Measurements from ENCODE around the gene SOAT2.

The SOAT2 gene

DNA sequence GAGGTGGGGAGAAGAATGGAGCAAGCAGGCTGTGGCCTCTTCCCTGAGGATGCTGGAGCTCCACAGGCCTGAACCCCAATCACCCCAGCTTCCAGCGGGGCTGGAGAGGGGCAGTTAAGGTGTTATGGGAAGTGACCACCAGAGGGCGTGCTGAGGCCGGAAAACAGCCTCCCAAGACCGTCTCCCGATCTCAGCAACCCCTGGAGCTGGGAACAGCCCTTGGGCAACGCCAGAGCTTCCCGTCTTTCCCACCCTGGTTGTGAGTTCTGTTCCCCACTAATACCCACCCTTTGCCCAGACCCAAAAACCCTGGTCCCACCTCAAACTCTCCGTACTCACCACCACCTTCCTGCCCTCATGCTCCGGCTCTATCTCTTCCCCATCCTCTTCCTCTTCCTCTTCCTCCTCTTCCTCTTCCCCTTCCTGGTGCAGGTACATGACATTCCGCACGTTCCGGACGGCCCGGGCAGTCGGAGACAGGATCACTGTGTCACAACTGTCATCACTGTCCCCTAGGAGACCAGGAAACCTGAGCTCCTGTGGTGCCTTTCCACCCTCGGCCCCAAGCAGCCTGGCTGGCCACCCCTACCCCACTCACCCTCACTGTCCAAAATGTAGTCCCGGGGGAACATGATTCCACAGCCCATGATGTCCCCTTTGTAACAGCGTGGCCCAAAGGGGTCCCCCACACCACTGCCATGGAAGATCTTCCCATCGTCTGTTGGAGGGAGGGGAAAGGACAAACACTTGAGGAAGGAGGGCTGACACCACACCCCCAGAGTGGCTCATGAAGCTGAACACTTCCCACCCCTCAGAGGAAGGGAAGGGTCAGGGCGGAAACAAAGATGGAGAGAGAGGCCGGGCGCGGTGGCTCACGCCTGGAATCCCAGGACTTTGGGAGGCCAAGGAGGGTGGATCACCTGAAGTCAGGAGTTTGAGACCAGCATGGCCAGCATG lies 37.0 kb upstream of the SOAT2 start:
- DNase-seq, result no peak

DNA sequence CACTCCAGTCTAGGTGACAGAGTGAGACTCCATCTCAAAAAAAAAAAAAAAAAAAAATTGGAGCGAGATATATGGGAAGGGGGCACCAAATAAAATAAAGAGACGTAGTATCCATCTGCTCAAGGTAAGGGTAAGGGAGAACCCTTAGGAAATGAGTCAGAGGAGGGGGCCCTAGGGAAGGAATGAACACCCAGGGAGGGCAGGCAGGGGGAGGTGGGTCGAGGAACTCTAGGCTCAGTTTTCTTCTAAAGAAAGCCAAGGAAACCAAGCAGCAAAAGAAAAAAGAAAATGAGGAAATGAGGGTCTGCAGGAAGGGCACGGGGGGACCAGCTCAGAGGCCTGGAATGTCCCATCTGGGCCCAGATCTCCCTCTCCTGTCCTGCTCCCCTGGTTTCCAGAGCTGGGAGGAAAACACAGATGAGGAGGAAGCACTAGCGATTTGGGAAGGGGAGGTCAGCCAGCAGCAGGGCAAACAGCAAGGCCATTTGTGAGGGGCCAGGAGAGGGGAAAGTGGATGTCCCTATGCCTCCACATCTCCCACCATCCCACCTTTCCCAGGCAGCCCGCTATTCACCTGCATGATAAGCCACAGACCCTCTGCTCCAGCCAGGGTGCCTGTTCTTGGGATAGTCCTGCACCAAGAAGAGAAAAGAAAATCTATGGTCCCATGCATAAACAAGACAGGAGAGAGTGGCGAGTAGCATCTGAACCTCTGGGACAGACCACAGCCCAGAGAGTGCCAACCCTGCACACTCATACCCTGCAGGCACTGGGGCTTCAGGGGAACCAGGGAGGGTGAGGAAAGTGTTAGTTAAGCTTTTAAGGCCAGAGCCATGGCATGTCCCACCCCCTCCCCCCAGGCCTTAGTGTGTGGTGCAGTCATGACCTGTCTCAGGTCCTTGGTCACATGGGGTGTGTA lies 36.0 kb upstream of the SOAT2 start:
- DNase-seq, result no peak

DNA sequence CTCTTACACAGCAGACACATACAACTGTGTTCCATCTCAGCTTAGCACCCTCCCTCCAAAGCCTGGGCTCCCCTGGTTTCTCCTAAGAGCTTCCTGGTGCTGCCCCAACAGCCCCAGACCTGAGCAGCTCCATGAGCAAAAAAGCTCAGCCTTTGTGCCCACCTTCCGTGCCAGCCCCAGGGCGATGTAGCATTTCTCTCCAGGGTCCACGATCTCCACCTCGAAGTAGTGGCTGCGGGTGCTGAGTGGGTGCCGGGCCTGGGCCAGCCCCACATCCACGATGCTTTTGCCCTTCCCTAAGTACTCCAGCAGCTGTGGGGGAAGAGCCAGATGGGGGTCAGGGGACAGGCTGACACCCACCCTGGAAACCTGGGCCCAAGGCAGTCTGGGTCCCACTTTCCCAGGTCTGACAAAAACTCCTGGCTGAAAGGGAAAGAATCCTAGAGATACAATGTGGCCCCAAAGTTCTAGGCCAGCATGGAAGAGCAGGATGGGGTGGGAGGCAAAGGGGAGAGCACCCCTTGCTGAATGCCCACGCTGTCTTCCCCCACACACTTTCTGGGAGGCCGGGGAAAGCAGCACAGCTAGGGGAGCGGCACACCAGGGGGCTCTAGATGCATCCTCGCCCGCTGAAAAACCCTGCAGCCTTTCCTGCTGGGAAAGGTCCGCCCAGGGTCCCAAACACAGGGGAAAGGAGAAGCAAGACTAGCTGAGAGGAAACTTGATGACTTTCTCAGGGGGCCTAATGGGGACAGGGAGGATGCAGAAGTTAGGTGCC lies 35.1 kb upstream of the SOAT2 start:
- DNase-seq, result no peak

DNA sequence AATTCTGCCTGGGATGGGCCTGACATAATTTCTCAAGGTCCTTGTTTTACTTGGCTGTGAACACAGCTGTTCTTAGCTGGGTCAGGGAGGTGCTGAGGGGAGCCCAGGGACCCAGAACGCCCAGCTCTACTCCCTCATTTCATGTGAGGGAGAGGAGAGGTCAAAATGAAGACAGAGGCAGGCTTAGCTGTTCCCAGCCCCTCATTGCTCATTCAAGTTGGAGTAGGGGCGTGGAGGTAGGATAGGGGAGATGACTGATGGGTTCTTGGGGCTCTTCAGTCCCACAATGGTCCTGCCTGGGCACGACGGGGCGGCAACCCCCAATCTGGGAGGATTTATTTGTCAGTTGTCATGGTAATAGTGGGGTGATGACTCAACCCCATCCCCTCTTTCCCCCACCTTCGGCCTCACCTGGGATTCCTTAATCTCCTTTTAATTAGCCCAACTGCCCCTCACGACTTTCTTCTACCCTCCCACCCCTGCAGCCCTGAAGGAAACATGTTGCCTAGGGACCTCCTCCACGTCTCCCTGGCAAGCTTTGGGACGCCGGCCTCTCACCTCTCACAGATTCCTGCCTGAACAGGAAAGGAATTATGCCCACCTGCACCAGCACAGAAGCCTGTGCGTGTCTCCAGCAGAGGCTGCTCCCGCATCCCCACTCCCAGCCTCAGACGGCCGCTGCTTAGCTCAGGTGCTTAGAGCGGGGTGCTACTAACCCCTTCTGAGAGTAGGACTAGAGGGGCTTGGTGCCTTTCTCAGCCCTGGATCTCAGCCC lies 34.3 kb upstream of the SOAT2 start:
- DNase-seq, result no peak

DNA sequence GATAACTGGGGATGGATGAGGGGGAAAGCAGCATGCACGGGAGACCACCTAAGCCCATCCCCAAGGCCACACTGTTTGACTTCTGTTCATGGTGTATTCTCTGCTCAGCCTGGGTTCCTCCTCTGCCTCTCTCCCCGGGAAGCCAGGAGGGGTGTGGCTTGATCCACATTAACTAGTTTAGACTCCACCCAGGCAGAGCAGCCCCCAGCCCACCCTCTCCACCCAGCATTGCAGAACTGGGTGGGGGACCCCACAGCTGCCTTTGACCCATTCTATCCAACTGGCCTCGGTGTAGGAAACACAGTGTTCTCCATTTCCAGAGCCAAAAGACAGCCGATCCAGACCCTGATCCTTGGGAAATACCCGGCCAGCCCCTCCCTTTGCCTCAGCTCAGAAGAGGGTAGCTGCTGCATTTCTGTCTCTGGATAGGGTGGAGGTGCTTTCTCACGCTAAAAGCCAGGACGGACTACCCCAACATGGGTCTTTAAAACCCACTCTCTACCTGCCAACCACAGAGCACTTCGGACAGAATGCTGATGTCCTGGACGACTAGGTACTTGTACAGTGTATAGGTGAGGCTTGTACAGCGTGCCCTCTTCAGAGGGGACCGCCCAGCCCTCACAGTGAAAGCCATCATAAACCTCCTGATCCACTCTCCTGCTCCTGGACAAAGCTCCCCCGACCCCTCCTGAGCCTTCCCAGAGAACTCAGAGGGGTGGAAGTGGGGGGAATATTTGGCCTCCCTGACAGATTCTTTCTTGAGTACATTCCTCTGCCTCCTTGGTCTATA lies 33.5 kb upstream of the SOAT2 start:
- DNase-seq, result no peak

DNA sequence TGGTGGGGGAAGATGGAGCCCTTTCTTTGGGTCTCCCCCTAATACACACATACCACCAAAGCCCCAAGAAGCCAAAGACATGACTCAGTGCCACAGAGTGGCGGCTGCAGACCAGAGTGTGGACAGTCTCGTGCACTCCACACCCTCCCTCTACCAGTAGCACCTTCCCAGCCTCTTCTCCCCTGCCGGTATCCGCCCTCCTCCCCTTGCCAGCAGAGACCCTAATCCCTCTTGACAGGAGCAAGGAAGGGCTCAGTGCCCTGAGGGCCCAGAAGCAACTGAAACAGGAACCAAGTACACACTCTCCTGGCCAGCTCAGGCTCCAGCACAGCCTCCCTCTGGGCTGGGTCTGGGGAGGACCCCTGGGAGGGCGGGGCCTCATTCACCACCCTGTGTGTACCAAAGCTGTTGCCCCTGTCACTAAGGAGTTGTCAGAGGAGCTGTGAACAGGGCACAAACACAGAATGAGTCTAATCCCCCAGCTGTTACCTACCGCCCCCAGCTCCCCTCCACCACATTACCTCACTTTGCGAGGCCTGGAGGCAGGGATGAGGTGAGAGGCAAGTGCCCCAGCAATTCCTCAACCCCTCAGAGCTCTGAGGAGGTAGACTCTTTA lies 32.3 kb upstream of the SOAT2 start:
- DNase-seq, result no peak

DNA sequence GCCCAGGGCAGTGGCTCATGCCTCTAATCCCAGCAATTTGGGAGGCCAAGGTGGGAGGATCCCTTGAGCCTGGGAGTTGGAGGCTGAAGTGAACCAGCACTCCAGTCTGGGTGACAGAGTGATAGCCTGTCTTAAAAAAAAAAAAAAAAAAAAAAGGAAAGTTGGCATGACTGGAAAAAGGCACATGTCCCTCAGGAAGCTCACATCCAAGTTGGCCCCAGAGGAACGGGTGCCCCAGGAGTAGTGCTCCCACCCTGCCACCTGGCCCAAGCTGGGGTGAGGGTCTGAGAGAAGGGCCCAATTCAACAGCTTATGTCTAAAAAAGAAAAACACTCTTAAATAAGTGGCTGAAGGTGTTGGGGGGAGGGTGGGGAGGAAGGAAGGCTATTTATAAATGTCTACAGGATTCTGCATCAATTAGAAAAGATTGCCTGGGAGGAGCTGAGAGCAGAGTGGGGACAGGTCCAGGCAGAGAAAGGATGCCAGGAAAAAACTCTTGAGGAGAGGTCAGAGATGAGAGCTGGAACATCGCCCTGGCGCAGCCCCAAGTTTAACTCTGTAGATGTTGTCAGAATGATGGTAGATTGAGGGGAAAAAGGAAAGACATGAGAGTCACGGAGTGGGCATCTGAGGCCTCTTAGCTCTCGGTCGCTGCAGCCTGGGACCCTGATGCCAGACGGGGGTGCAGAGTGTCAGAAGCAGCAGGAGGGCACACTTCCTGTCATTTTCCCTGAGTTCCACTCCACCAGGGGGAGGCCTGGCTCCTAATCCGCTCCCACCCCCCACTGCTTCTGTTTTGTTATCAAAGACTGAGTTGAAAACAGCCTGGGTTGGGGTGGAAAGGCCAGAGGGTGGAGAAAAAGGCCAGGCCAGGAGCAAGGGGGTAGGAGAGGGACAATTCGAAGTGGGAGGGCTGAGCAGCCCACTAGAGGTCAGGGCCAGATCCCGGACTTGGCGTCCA lies 31.4 kb upstream of the SOAT2 start:
- no peak for DNase-seq

DNA sequence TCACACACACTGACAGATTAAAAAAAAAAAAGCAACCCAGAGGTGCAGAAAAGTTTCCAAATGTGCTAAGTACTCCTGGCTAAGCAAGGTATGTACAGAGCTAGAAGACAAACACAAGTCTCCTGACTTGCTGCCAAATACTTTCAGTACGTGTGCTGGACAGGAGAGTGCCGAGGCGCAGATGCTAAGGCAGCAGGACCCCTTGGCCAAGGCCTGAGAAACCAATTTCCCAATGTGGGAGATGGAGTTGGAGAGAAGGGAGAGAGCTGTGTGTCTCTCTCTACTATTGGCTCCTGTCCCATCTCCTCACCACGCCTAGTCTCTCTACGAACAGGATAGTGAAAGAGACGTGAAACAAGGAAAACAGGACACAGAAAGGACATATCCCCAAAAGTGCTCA lies 29.4 kb upstream of the SOAT2 start:
- no peak for DNase-seq

DNA sequence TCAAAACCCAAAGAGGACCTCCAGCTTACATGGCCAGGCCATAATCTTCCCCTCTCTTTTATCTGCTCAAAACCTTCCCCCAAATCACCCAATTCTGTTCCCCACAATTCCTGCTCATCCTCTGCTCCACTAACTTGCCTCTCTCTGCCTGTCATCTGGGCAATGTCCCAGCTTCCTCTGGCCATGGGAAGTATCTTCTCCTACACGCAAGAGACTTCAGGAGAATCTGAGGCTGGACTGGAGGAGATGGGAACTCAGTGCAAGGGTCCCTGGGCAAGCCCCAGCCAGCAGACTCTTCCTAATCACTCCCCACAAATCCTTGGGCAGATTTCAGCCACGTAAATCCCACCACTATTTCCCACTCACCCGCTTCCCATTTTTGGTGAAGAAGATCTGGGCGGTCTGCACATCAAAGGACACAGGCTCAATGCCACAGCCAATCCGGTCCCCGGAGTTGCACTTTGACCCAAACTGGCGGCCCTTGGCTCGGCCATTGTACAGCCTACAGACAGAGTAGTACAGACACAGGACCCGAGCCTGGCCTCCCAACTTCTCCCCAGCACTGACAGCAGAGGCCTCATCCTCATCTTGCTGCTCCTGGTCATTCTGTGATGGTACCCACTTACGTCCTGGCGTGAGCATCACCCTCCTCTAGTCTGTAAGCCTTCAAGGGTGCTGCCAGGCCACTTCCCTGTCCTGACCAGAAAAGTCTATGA lies 28.8 kb upstream of the SOAT2 start:
- DNase-seq, result no peak

DNA sequence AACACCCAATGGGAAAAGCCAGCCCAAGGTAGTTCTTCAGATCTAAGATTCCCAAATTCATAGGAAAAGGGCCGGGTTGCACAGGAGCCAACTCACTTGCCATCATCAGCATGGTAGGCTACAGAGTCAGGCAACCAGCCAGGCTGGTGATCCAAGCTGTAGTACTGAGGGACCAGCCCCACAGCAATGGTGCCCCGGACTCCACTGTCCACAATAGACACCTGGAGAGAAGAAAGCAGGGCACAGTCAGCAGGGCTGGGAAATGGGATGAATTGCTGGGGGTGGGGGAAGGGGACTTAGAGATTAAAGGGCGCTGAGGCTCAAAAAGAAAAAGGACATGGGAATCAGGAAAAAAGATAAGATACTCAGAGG lies 28.3 kb upstream of the SOAT2 start:
- DNase-seq, result no peak

DNA sequence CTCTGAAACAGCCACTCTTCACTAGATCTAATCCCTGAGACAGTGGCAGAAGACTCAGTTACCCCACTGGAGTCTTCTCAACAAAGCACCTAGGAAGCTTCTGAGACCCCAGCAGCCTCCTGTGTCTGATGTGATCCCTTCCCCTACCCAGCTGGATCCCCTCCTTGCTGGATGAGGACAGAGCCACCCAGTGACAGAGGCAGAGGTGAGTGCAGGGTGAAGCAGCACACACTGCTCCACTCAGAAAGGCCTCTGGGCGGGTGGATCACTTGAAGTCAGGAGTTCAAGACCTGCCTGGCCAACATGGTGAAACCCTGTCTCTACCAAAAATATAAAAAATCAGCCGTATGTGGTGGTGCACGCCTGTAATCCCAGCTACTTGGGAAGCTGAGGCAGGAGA lies 26.8 kb upstream of the SOAT2 start:
- DNase-seq, result no peak

DNA sequence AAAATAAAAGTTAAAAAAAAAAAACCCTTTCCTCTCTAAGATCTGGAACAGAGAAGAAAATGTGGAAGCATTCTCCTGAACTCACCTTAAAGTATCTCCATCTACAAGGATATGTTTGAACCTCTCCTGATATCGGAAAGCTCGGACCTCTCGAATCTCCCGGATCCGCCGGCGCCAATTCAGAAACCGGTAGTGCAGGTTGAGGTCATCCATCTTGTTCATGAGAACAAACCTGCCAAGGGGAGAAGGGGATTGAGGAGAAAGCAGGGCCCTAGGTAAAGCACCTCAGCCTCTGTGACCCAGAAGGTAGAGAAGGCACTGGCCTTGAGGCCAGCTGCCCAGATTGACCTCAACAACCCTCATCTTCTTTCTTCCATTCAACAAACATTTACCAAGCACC lies 26.3 kb upstream of the SOAT2 start:
- DNase-seq, result no peak

DNA sequence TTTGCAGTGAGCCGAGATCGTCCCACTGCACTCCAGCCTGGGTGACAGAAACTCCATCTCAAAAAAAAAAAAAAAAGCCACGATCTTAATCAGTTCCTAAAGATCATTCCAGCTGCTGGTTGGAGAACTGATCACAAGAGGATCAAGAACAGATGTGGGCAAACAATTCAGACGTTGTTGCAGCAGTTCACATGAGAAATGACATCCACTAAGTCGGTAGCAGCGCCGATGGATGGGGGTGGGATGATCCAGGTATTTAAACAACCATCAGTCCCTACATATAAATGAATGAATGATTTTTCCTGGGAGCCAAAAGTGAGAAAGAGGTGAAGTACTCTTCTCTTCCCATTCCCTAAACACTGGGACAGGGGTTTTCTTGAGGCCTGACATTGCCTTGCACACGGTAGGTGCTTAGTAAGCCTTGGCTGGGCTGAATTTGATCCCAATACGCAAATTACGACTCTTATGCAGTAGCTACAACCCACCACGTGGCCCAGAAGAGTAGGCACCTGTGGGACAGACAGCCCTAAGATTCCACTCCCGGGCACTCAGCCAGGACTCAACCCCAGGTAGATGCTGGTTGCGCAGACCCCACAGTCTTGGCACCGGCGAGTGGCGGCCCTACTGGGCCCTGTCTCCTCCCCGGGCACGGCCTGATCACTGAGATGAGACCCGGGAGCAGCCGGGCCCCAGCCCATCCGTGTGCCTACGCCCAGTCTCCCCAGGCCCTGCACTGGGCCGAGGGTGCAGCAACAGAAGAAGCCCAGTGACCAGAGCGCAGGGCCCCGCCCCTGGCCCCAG lies 24.7 kb upstream of the SOAT2 start:
- no peak for DNase-seq

DNA sequence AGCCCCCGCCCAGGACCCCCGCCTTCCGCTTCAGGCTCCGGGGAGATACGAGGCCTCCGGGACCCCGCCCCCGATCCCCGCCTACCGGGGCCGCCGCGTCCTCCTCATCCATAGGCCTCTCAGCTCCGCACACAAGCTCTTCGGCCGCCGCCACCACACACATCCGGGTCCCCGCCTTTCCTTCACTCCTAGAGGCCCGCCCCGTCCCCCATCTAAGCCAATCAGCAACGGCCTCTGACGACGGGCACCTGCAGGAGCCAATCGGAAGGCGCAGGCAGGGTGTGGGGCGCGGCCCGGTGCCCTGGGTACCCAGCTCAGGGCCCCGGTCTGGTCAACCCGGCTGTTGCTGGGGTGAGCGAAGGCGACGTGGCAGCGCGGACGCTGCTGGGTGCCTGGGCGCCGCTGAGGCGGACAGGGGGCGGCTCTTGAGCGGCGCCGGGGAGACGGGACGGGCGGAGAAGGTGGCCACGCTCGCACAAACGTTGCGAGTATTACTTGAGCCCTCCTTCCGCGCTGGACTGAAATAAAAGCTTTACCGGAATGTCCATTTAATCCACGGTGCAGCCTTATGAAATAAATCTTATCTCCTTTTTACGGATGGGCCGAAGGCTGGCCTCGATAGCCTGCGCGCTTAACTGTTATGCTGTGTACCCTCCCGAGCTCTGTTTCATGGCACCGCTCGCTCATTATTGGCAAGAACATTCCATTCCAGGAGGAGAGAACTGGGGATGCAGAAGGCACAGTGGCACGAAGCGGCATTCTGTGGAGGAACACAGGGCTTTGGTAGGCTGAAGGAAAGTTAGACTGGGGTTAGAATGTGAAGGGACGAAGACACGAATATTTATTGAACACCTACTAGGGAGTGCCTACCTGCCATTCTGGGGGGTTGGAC lies 23.8 kb upstream of the SOAT2 start, which contains the start of gene SPRYD3:
SPRYD3 (minus strand) TSS at position 165 of the 892 bp plus-strand sequence; CDS start at position 108, 57 bp downstream.
- peak; percentile 64 for DNase-seq

DNA sequence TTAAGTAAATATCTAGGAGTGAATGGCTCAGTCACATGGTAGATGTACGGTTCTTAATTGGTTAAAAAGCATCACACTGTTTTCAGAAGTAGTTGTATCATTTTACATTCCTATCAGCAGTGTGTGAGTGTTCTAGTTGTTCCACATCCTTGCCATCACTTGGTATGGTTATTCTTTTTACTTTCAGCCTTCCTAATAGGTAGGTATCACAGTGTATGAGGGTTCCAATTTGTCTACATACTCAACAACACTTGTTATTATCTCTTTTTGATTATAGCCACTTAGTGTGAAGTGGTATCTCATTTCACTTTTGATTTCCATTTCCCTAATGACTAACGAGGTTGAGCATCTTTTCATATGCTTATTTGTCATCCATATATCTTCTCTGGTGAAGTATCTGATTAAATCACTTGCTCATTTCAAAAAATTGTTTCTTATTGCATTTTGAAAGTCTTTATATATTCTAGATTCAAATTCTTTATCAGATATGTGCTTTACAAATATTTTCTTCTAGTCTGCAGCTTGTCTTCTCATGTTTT lies 20.6 kb upstream of the SOAT2 start:
- no peak for DNase-seq

DNA sequence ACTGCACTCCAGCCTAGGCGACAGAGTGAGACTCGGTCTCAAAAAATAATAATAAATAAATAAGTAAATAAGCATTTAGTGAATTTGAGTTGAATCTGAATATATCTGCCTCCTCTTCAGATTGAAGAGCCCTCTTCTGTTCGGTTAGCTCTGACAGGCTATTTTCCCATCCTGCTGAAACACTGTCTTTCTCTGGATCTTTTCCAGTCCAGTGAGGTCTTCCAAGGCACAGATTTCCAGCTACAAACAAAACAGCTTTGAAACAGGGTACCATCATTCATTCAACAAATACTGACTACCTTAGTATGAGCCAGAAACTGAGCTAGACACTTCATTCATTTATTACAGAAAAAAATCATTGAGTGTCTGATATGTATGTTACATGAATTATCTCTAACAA lies 16.9 kb upstream of the SOAT2 start:
- no peak for DNase-seq

DNA sequence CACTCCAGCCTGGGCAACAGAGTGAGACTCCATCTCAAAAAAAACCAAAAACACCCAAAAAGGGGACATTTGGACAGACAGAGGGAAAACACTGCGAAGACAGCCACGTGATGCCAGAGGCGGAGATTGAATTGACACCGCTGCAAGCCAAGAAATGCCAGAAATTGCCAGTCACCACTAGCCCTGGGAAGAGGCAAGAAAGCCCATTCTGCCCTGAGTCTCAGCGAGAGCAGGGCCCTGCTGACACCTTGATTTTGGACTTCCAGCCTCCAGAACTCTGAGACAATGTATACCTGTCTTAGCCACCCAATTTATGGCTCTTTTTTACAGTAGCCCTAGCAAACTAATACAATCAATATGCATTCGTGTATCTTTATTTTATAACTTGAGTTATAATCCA lies 13.2 kb upstream of the SOAT2 start:
- DNase-seq, result no peak
